ENCODE data around the gene CALN1.
"Not testable (repeated sequence)": the region's sequence is repeated elsewhere in the genome, so short reads cannot be mapped to it uniquely, and the experiment has no call there.

The CALN1 gene

DNA sequence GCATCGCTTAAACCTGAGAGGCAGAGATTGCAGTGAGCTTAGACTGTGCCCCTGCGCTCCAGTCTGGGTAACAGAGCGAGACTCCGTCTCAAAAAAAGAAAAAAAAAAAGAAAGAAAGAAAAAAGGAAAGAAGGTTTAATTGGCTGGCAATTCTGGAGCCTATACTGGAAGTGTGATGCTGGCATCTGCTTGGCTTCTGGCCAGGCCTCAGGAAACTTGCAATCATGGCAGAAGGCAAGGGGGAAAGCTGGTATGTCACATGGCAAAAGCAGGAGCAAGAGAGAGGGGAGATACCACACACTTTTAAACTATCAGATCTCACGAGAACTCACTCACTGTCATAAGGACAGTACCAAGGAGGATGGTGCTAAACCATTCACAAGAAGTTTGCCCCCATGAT, 190.0 kb downstream of the CALN1 start:
- TF ChIP-seq, protein P1, sequence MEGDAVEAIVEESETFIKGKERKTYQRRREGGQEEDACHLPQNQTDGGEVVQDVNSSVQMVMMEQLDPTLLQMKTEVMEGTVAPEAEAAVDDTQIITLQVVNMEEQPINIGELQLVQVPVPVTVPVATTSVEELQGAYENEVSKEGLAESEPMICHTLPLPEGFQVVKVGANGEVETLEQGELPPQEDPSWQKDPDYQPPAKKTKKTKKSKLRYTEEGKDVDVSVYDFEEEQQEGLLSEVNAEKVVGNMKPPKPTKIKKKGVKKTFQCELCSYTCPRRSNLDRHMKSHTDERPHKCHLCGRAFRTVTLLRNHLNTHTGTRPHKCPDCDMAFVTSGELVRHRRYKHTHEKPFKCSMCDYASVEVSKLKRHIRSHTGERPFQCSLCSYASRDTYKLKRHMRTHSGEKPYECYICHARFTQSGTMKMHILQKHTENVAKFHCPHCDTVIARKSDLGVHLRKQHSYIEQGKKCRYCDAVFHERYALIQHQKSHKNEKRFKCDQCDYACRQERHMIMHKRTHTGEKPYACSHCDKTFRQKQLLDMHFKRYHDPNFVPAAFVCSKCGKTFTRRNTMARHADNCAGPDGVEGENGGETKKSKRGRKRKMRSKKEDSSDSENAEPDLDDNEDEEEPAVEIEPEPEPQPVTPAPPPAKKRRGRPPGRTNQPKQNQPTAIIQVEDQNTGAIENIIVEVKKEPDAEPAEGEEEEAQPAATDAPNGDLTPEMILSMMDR (IDR thresholded peaks at IDR 0.05; ENCODE audit: low read depth, low read length, missing control alignments), result no peak
- no peak for DNase-seq (ENCODE audit: extremely low read depth, low read depth)
- H3K4me3 ChIP-seq (replicated peaks; ENCODE audit: low read depth, low read length), result no peak overlapping the region

DNA sequence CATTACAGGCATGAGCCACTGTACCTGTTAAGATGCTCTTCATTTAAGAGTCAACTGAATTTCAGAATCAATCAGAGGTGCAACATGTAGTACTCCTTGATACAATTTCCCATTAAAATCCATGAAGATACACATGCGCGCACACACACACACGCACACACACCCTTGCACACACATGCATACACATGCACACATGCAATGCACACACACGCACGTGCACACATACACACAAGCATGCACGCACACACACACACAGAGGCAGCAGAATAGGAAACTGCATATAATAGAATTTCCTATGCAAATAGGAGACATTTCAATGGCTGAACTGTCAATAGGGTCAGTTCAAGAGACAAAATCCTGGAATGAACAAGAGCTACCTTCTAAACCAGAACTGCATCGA, 192.6 kb downstream of the CALN1 start:
- no peak for DNase-seq (ENCODE audit: extremely low read depth, low read depth)
- no peak overlapping the region for H3K4me3 ChIP-seq (replicated peaks; ENCODE audit: low read depth, low read length)
- TF ChIP-seq, protein P1 (IDR thresholded peaks at IDR 0.05; ENCODE audit: low read depth, low read length, missing control alignments), result no peak

DNA sequence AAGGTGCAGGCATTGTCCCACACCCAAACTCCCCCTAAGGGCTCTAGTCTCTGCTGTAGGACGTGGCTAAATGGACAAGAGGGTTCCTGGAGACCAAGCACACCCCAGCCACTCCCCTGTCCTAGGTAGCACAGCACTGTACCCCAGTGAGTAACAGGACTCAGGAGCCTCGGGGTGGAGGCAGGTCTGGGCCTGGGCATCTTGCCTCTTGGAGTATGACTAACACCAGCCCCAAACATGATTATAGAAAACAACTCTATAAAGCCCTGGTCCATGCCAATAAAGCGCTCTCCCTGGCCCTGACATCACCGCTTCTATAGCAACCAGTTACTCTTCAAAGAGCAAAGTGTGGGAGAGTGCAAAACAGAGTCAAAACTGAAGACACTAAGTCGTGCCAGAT, 195.0 kb downstream of the CALN1 start:
- no peak overlapping the region for H3K4me3 ChIP-seq (replicated peaks; ENCODE audit: low read depth, low read length)
- TF ChIP-seq, protein P1 (IDR thresholded peaks at IDR 0.05; ENCODE audit: low read depth, low read length, missing control alignments), result no peak
- DNase-seq (ENCODE audit: extremely low read depth, low read depth), result no peak

DNA sequence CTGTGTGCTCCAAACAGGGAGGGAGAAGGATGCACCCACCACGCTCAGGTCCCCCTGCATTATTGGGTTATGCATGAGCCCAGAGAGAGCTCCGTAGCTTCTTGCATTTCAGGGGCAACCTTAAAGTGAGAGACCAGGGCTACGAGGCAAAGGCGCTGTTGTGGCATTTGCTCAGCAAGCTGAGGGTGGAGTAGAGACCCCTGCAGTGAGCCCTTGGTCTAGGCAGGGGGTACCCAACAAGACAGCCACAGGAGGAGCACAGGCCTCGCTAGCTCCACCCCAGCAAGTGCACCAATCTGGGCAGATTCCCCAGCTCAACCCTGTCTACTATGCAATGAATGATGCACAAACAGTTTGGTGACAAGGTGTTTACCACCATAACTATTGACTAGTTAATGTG, 198.4 kb downstream of the CALN1 start:
- no peak overlapping the region for H3K4me3 ChIP-seq (replicated peaks; ENCODE audit: low read depth, low read length)
- TF ChIP-seq, protein P1 (IDR thresholded peaks at IDR 0.05; ENCODE audit: low read depth, low read length, missing control alignments), result no peak
- DNase-seq (ENCODE audit: extremely low read depth, low read depth), result no peak

DNA sequence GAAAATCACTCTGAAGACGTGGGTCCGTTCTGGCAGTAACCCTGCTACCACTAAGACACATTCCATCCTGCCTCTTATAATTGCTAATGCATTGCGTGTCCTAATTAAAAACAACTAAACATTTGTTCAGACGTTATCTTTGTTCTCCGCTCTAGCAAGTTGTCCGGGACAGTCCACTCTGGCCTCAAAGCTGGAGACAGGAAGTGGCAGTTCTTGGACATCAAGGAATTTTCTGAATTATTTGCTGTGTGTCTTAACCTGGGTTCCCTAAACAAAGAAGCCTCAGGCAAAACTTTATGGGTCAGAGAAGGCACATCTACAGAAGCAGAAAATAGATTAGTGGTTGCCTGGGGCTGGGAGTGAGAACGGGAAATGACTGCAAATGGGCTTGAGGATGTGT, 199.1 kb downstream of the CALN1 start:
- no peak for DNase-seq (ENCODE audit: extremely low read depth, low read depth)
- no peak overlapping the region for H3K4me3 ChIP-seq (replicated peaks; ENCODE audit: low read depth, low read length)
- TF ChIP-seq, protein P1 (IDR thresholded peaks at IDR 0.05; ENCODE audit: low read depth, low read length, missing control alignments), result no peak

DNA sequence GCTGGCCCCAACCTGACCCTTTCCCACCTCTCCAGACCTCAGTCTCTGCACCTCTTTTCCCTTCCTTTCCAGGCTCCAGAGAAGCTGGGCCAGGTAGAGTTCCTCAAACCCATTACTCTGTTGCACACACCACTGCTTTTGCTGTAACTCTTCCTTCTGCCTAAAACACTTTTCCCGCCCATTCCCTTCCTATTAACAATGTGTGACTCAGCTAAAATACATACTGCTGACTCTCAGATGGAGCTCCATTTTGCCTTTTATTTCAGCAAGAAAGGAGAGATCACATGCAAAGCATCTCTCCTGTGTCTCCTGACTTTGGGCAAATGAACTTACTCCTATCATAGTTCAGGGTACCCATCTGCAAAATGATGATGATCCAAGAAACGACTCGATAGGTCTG, 201.0 kb downstream of the CALN1 start:
- H3K4me3 ChIP-seq (replicated peaks; ENCODE audit: low read depth, low read length), result no peak overlapping the region
- TF ChIP-seq, protein P1 (IDR thresholded peaks at IDR 0.05; ENCODE audit: low read depth, low read length, missing control alignments), result no peak
- DNase-seq (ENCODE audit: extremely low read depth, low read depth), result no peak

DNA sequence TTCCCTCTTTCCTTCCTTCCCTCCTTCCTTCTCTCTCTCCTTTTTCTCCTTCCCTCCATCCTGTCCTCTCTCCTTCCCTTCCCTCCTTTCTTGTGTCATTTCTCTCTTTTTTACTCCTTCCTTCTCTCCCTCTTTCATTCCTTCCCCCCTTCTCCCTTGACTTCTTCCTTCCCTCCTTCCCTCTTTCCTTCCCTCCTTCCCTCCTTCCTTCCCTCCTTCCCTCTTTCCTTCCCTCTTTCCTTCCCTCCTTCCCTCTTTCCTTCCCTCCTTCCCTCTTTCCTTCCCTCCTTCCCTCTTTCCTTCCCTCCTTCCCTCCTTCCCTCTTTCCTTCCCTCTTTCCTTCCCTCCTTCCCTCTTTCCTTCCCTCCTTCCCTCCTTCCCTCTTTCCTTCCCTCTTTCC, 203.1 kb downstream of the CALN1 start:
- not testable (repeated sequence) for H3K4me3 ChIP-seq (replicated peaks; ENCODE audit: low read depth, low read length); DNase-seq (ENCODE audit: extremely low read depth, low read depth)
